HS-27A (cell line): ENCODE results near the gene JPH4.

ENCODE experiments used
- DNase-seq: peaks from one replicate; pipeline ENCODE4 v3.0.0-alpha.2; 2012; ENCODE audit warnings: low read depth, missing footprints

Gene JPH4

GRCh38 chr14:23525611-23526010 lies 53.0 kb downstream of the JPH4 start:
- DNase-seq: no peak

GRCh38 chr14:23524954-23525353 lies 53.6 kb downstream of the JPH4 start:
- no peak for DNase-seq

DNA sequence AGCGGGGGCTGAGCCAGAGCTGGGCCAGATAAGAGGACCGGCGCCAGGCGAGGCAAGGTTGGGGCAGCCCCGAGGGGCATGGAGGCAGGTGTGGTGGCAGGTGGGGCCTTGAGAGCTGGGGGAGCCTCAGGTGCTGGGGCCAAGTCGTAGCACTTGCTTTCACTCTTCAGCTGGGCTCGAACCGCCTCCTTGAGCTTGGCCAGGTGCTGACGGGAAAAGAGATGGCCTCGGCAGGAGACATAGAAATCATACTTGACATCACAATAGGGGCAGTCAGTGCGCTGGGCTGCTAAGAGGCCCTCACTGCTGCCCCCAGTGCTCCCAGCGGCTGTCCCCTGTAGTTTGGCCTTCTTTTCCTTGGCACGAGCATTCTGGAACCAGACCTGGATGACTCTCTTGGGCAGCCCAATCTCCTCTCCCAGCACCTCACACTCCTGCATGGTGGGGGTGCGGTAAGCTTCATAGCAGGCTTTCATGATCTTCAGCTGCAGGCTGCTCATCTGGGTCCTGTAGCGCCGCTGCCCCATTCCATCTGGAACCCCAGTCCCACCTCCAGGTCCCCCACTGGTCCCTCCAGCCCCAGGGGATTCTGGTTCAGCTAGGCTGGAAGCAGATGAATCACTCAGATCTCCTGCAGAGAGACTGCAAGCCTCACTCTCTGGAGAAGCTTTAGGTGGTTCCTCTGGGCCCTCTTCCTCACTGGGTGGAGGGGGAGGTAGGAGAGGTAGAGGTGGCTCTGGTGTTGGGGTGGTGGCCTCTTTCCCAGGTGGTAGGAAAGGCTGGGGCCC lies 55.2 kb downstream of the JPH4 start:
- no peak for DNase-seq

GRCh38 chr14:23522643-23523198 lies 55.9 kb downstream of the JPH4 start:
- DNase-seq: no peak

DNA sequence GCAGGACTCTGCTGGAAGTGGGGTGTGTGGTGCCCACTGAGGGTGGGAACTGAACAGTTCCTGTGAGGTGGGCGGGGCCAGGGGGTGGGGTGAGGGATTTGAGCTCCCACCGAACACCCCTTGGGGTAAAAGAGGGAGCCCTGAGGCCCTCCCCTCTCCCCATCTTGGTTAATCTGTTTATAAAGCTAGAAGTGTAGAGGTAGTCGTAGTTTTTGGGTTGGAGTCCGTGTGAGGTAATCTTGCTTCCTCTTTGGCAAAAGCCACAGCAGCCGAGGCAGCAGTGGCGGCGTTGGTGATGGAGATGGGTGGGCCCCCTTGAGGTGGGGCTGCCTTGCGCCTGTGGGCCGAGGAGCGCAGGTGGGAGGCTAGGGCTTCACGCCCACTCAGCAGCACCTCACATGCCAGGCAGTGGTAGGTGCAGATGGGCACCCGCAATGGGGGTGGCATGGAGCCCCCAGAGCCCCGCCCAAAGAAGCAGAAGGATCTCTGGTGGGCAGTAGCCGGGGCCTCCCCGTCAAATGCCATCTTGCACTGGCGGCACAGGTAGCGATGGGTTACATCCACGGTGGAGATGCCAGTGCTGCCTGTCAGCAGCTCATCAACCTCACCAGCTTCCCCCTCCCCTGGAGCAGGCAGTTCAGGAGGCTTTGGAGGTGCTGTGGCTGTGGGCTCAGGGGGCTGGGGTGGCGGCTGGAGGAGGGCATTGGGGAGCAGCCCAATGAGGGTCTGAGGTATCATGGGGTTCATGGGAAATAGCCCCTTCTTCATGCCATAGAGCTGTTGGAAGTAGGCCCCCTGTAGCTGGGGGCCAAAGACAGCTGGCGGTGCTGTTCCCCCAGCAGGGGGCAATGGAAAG lies 56.6 kb downstream of the JPH4 start:
- DNase-seq: no peak

- no peak for DNase-seq
Measured at GRCh38 chr14:23520899-23521533, 57.6 kb downstream of the JPH4 start.

- DNase-seq: no peak
Measured at GRCh38 chr14:23518709-23519108, 59.9 kb downstream of the JPH4 start.
